HCT116 (cell line): ENCODE data around the gene RNASET2.
A peak's percentile ranks its signal among the peaks of the same experiment; 100 is the strongest.

ENCODE experiments used
- POLR2AphosphoS5 ChIP-seq: IDR thresholded peaks from 2 replicates; pipeline ENCODE4 v1.6.1; 2011; ENCODE audit warnings: mild to moderate bottlenecking, low read depth, low read length, moderate library complexity
- SIN3A ChIP-seq: IDR thresholded peaks from 2 replicates; pipeline ENCODE4 v1.6.1; 2012; ENCODE audit warnings: low read depth

- TF ChIP-seq POLR2AphosphoS5 (peak; percentile 27; the same call in 1 of the 2 replicates), SIN3A (peak; percentile 84)
Observed at GRCh38 chr6:166997768-166998255, 41.5 kb upstream of the RNASET2 start.
